Loucy (cell line): Measurements from ENCODE around the gene CHST12.

Experiments
- H2AFZ ChIP-seq: fragments of 200-600 bp; sonication (generic); 2 replicates; pipeline ENCODE4 v1.6.0; 2016; ENCODE audit warnings: antibody characterized with exemption, mild to moderate bottlenecking, low read length, moderate library complexity
- H3F3A ChIP-seq: fragments of 200-600 bp; 2 replicates; pipeline ENCODE4 v1.6.0; 2016; ENCODE audit warnings: antibody characterized with exemption, low read depth, mild to moderate bottlenecking
- H3K27me3 ChIP-seq: fragments of 200-600 bp; sonication (generic); 2 replicates; pipeline ENCODE4 v1.6.1; 2014; ENCODE audit warnings: low read length, mild to moderate bottlenecking; ENCODE audit not compliant: insufficient read depth, poor library complexity, severe bottlenecking
- H3K36me3 ChIP-seq: fragments of 200-600 bp; sonication (generic); 2 replicates; pipeline ENCODE4 v1.6.1; 2016; ENCODE audit warnings: low read length; ENCODE audit not compliant: insufficient read depth
- H3K4me1 ChIP-seq: fragments of 200-600 bp; sonication (generic); 2 replicates; pipeline ENCODE4 v1.5.1; 2014; ENCODE audit warnings: low read length, mild to moderate bottlenecking; ENCODE audit not compliant: insufficient read depth, poor library complexity, severe bottlenecking
- H3K4me2 ChIP-seq: fragments of 200-600 bp; sonication (generic); 2 replicates; pipeline ENCODE4 v1.6.0; 2014; ENCODE audit warnings: antibody characterized with exemption, low read length, low read depth, mild to moderate bottlenecking; ENCODE audit not compliant: poor library complexity, severe bottlenecking
- H3K4me3 ChIP-seq: fragments of 200-600 bp; sonication (generic); 2 replicates; pipeline ENCODE4 v1.5.1; 2014; ENCODE audit warnings: low read length, mild to moderate bottlenecking, mixed read lengths; ENCODE audit not compliant: poor library complexity, severe bottlenecking
- H3K79me2 ChIP-seq: fragments of 200-600 bp; sonication (generic); 2 replicates; pipeline ENCODE4 v1.6.1; 2014; ENCODE audit warnings: low read length; ENCODE audit not compliant: insufficient read depth
- H3K9ac ChIP-seq: fragments of 200-600 bp; sonication (generic); 2 replicates; pipeline ENCODE4 v1.6.0; 2014; ENCODE audit warnings: mild to moderate bottlenecking, low read depth, low read length, moderate library complexity; ENCODE audit not compliant: poor library complexity, severe bottlenecking
- H3K9me2 ChIP-seq: fragments of 200-600 bp; sonication (generic); replicated peaks from 2 replicates; pipeline ENCODE4 v1.6.1; 2016; ENCODE audit warnings: low read depth, low read length, mixed read lengths
- H3K9me3 ChIP-seq: fragments of 200-600 bp; sonication (generic); 2 replicates; pipeline ENCODE4 v1.6.1; 2014; ENCODE audit warnings: mild to moderate bottlenecking, antibody characterized with exemption, low read length, low read depth; ENCODE audit not compliant: insufficient read depth
- H4K20me1 ChIP-seq: fragments of 200-600 bp; sonication (generic); 2 replicates; pipeline ENCODE4 v1.6.0; 2014; ENCODE audit warnings: antibody characterized with exemption, low read length, mild to moderate bottlenecking; ENCODE audit not compliant: insufficient read depth, poor library complexity, severe bottlenecking
- EZH2phosphoT487 ChIP-seq: fragments of 200-600 bp; IDR thresholded peaks from 2 replicates; pipeline ENCODE4 v1.6.1; 2018; ENCODE audit warnings: antibody characterized with exemption, mild to moderate bottlenecking, moderate library complexity, borderline replicate concordance
- TF ChIP-seq, protein P1 (sequence below): fragments of 200-600 bp; sonication (generic); conservative IDR thresholded peaks from 2 replicates; pipeline ENCODE4 v1.5.1; 2014; ENCODE audit warnings: mild to moderate bottlenecking, antibody characterized with exemption, low read length

CHST12 gene

DNA sequence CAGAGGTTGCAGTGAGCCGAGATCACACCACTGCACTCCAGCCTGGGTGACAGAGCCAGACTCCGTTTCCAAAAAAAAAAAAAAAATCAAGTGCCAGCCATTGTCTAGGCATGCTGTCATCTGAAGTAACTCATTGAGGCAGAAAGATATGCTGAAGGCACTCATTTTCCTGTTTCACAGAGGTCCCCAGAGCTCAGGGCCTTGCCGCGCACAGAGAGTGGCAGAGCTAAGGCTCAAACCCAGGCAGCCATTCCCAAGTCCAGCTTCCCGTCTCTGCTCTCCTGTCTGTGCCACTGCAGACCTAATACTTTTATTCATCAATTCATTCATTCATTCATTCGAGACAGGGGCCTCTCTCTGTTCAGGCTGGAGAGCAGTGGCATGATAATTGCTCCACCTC lies 69.3 kb downstream of the CHST12 start:
- H3K27me3 ChIP-seq, result no peaks in the 10 kb centered on the region
- H3K4me1 ChIP-seq, result peaks cover 12% of the 10 kb centered on the region
- H4K20me1 ChIP-seq, result no peaks in the 10 kb centered on the region
- no peaks in the 10 kb centered on the region for H3F3A ChIP-seq
- H3K4me2 ChIP-seq, result no peak overlapping the region
- no peaks in the 10 kb centered on the region for H3K9me2 ChIP-seq
- no peak overlapping the region for H3K4me3 ChIP-seq
- no peak overlapping the region for H2AFZ ChIP-seq
- no peaks in the 10 kb centered on the region for H3K36me3 ChIP-seq
- H3K9ac ChIP-seq, result no peak overlapping the region
- no peaks in the 10 kb centered on the region for H3K79me2 ChIP-seq
- no peak for TF ChIP-seq EZH2phosphoT487
- TF ChIP-seq, protein P1, sequence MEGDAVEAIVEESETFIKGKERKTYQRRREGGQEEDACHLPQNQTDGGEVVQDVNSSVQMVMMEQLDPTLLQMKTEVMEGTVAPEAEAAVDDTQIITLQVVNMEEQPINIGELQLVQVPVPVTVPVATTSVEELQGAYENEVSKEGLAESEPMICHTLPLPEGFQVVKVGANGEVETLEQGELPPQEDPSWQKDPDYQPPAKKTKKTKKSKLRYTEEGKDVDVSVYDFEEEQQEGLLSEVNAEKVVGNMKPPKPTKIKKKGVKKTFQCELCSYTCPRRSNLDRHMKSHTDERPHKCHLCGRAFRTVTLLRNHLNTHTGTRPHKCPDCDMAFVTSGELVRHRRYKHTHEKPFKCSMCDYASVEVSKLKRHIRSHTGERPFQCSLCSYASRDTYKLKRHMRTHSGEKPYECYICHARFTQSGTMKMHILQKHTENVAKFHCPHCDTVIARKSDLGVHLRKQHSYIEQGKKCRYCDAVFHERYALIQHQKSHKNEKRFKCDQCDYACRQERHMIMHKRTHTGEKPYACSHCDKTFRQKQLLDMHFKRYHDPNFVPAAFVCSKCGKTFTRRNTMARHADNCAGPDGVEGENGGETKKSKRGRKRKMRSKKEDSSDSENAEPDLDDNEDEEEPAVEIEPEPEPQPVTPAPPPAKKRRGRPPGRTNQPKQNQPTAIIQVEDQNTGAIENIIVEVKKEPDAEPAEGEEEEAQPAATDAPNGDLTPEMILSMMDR, result 0 out of 2 replicates have a peak, but pooled peaks have one; percentile 16
- H3K9me3 ChIP-seq, result no peaks in the 10 kb centered on the region

DNA sequence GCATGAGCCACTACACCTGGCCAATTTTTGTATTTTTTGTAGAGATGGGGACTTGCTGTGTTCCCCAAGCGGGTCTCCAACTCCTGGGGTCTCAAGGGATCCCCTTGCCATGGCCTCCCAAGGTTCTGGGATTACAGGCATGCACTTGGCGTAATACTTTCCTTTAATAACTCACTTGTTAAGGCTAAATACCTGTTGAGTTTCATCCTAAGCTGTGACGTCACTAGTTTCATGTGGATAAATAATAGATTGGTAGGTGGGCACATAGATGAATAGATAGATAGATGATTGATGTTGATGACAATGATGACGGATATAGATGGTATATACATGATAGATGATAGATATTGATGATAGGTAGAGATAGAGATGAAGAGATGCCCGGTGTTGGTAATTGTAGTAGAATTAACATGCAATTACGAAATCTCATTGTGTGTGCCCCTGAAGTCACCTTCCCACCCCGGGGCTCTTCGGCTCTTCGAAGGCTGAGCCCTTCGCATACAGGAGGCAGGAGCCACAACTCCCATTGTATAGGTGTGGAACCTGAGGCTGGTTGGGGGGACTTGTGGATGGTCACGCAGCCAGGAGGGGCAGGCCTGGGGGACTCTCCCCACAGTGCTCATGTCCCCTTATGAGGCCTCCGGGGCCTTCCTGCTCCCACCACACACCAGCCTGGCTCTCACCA lies 70.2 kb downstream of the CHST12 start:
- TF ChIP-seq, protein P1, result no peak
- no peak for TF ChIP-seq EZH2phosphoT487
- no peak overlapping the region for H3K4me3 ChIP-seq
- no peaks in the 10 kb centered on the region for H4K20me1 ChIP-seq
- H3K36me3 ChIP-seq, result no peaks in the 10 kb centered on the region
- H3K4me2 ChIP-seq, result no peak overlapping the region
- H3K9me3 ChIP-seq, result no peaks in the 10 kb centered on the region
- H2AFZ ChIP-seq, result no peak overlapping the region
- H3K9me2 ChIP-seq, result no peaks in the 10 kb centered on the region
- peaks cover 21% of the 10 kb centered on the region for H3K4me1 ChIP-seq
- no peaks in the 10 kb centered on the region for H3K27me3 ChIP-seq
- H3K9ac ChIP-seq, result no peak overlapping the region
- H3F3A ChIP-seq, result no peaks in the 10 kb centered on the region
- no peaks in the 10 kb centered on the region for H3K79me2 ChIP-seq

DNA sequence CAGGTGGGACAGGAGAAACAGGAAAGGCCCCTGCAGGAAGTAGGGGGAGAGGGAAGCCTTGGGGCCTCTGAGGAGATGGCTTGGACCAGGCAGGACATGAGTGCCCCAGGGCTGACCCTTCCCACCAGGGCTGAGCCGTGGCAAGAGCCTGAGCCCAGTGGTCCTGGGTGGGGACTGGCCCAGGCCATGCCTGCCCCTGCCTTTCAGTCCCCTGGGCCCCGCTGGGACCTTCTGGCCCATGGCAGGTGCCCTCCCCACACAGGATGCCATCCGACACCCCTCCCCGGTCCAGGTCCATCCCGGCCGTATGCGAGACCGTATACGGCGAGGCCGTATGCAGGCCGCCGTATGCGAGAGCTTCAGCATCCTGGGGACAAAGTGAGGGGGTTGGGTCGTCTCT lies 70.8 kb downstream of the CHST12 start:
- H3K9me2 ChIP-seq, result no peaks in the 10 kb centered on the region

More for the DNA sequence above, 70.8 kb downstream of the CHST12 start:
- Histone ChIP-seq H3K9ac (no peak overlapping the region), H3K4me3 (no peak overlapping the region), H3K9me3 (no peaks in the 10 kb centered on the region), H2AFZ (no peak overlapping the region), H4K20me1 (no peaks in the 10 kb centered on the region), H3K79me2 (no peaks in the 10 kb centered on the region), H3K4me2 (no peak overlapping the region), H3K27me3 (no peaks in the 10 kb centered on the region), H3K36me3 (no peaks in the 10 kb centered on the region), H3F3A (no peaks in the 10 kb centered on the region), H3K4me1 (peaks cover 22% of the 10 kb centered on the region)
- TF ChIP-seq EZH2phosphoT487, result no peak
- TF ChIP-seq, protein P1, result no peak
